SK-N-SH (cell line): ENCODE measurements around the gene ASMTL. TPM values are rescaled to one million over a fixed set of nuclear protein-coding genes. Genes with fewer than 3 reads are reported as not detected.

ENCODE experiments used
- CTCF ChIA-PET: fragments of 300-600, 350-600 bp; formaldehyde crosslinking; extraction: SDS; loops from one replicate; lab custom pipeline; 2021; lab: Yijun Ruan, JAX
- POLR2A ChIA-PET: fragments of 350-600 bp; sonication (Branson Sonifier 250); formaldehyde crosslinking; extraction: SDS; loops from one replicate; lab custom pipeline; 2020; ENCODE audit warnings: antibody characterized with exemption, inconsistent platforms; lab: Yijun Ruan, JAX
- DNase-seq: peaks from one replicate; pipeline ENCODE4 v3.0.0; 2012
- H2AFZ ChIP-seq: fragments of 200-600 bp; sonication (generic); 2 replicates; pipeline ENCODE4 v1.8.1; 2016; ENCODE audit warnings: antibody characterized with exemption, mild to moderate bottlenecking, low read depth
- H3F3A ChIP-seq: fragments of 200-600 bp; sonication (generic); replicated peaks from 2 replicates; pipeline ENCODE3; 2016; ENCODE audit warnings: antibody characterized with exemption, mild to moderate bottlenecking; ENCODE audit not compliant: insufficient read depth
- H3K27ac ChIP-seq, 2 experiments: fragments of 200-500 bp in 1 of 2; fragments of 200-600 bp in 1 of 2; sonication (Bioruptor generic) in 1 of 2; sonication (generic), shearing (Covaris generic) in 1 of 2; 2 replicates each; pipeline versions ENCODE4 v1.5.1 to v1.6.1; 2014 to 2016; ENCODE audit warnings: low read depth in 2 of 2, inconsistent platforms in 1 of 2, low read length in 1 of 2, mild to moderate bottlenecking in 1 of 2, mixed read lengths in 1 of 2
- H3K27me3 ChIP-seq: fragments of 200-600 bp; sonication (generic), shearing (Covaris generic); 2 replicates; pipeline ENCODE4 v1.6.1; 2016; ENCODE audit warnings: mixed run types; ENCODE audit not compliant: insufficient read depth
- H3K36me3 ChIP-seq, 2 experiments: fragments of 200-500 bp in 1 of 2; fragments of 200-600 bp in 1 of 2; sonication (Bioruptor generic) in 1 of 2; sonication (generic) in 1 of 2; replicated peaks in 1 of 2; 2 replicates each; pipeline versions ENCODE3 to v1.5.1; 2014 to 2016; ENCODE audit warnings: low read length in 1 of 2, mild to moderate bottlenecking in 1 of 2; ENCODE audit not compliant: insufficient read depth in 2 of 2, control insufficient read depth in 1 of 2
- H3K4me1 ChIP-seq, 2 experiments: fragments of 200-500 bp in 1 of 2; fragments of 200-600 bp in 1 of 2; sonication (Bioruptor generic) in 1 of 2; sonication (generic), shearing (Covaris generic) in 1 of 2; 2 replicates each; pipeline versions ENCODE4 v1.5.1 to v1.6.1; 2014 to 2016; ENCODE audit warnings: low read depth in 1 of 2, low read length in 1 of 2, mixed run types in 1 of 2; ENCODE audit not compliant: insufficient read depth in 2 of 2, control insufficient read depth in 1 of 2
- H3K4me2 ChIP-seq: fragments of 200-600 bp; sonication (generic), shearing (Covaris generic); 2 replicates; pipeline ENCODE4 v1.6.1; 2017; ENCODE audit warnings: mixed run types
- H3K4me3 ChIP-seq, 2 experiments: fragments of 200-500 bp in 1 of 2; fragments of 200-600 bp in 1 of 2; sonication (Bioruptor generic) in 1 of 2; sonication (generic), shearing (Covaris generic) in 1 of 2; 2 replicates each; pipeline versions ENCODE4 v1.5.1 to v1.8.1; 2014 to 2016; ENCODE audit warnings: low read depth in 2 of 2, inconsistent platforms in 1 of 2, low read length in 1 of 2, mild to moderate bottlenecking in 1 of 2, mixed read lengths in 1 of 2, moderate library complexity in 1 of 2
- H3K79me2 ChIP-seq: fragments of 200-600 bp; sonication (generic); 2 replicates; pipeline ENCODE4 v1.8.1; 2017; ENCODE audit warnings: mild to moderate bottlenecking; ENCODE audit not compliant: insufficient read depth
- H3K9ac ChIP-seq: fragments of 200-600 bp; sonication (generic); 2 replicates; pipeline ENCODE4 v1.6.1; 2017; ENCODE audit warnings: mixed run types
- H3K9me2 ChIP-seq: fragments of 200-600 bp; sonication (generic); 2 replicates; pipeline ENCODE4 v1.6.1; 2017; ENCODE audit warnings: mixed run types
- H3K9me3 ChIP-seq: fragments of 200-600 bp; sonication (generic); 2 replicates; pipeline ENCODE4 v1.6.1; 2017; ENCODE audit warnings: mixed run types, mild to moderate bottlenecking, moderate library complexity
- H4K20me1 ChIP-seq: fragments of 200-600 bp; sonication (generic); 2 replicates; pipeline ENCODE4 v1.6.1; 2017; ENCODE audit warnings: mild to moderate bottlenecking, mixed run types; ENCODE audit not compliant: insufficient read depth
- CHD2 ChIP-seq: fragments of 150-350 bp; IDR thresholded peaks from 2 replicates; pipeline ENCODE4 v1.6.1; 2018; ENCODE audit warnings: low read length; ENCODE audit not compliant: partially characterized antibody
- FOXJ3 ChIP-seq: sonication (generic); formaldehyde crosslinking; IDR thresholded peaks from 2 replicates; pipeline ENCODE4 v1.5.1; 2020; ENCODE audit warnings: mild to moderate bottlenecking, missing genetic modification reagents
- FOXM1 ChIP-seq: IDR thresholded peaks from 2 replicates; pipeline ENCODE4 v1.4.0; 2012; ENCODE audit warnings: low read depth, mild to moderate bottlenecking
- GABPA ChIP-seq: IDR thresholded peaks from 2 replicates; pipeline ENCODE4 v1.4.0; 2012; ENCODE audit warnings: low read depth, mild to moderate bottlenecking
- MEF2A ChIP-seq: IDR thresholded peaks from 2 replicates; pipeline ENCODE4 v1.4.0; 2012; ENCODE audit warnings: low read depth, borderline replicate concordance
- NFIC ChIP-seq: IDR thresholded peaks from 2 replicates; pipeline ENCODE4 v1.4.0; 2012; ENCODE audit warnings: borderline replicate concordance
- NRF1 ChIP-seq: IDR thresholded peaks from 2 replicates; pipeline ENCODE4 v1.6.1; 2012; ENCODE audit warnings: low read depth, mild to moderate bottlenecking, low read length
- POLR2AphosphoS5 ChIP-seq: IDR thresholded peaks from 2 replicates; pipeline ENCODE4 v1.6.1; 2012; ENCODE audit warnings: low read depth, low read length
- SMC3 ChIP-seq: IDR thresholded peaks from 2 replicates; pipeline ENCODE4 v1.6.1; 2012; ENCODE audit warnings: low read depth, low read length, improper control_type of control experiment
- TAF1 ChIP-seq: IDR thresholded peaks from 2 replicates; pipeline ENCODE4 v1.6.1; 2012; ENCODE audit warnings: low read depth, mild to moderate bottlenecking, low read length, moderate library complexity, borderline replicate concordance
- YY1 ChIP-seq: IDR thresholded peaks from 2 replicates; pipeline ENCODE4 v1.4.0; 2012; ENCODE audit warnings: low read depth, mild to moderate bottlenecking
- WGBS: methylation state at CpG from one replicate; pipeline ENCODE4 v1.1.6; 2017; ENCODE audit warnings: low lambda C conversion rate; 5-methylcytosine and 5-hydroxymethylcytosine counted together
- polyA plus RNA-seq, 3 experiments: library from polyadenylated mRNA; depleted of rRNA; stranded (reverse); fragments of >200 nt; gene quantifications; 2 replicates each; pipeline ENCODE4 v1.2.3, GENCODE V29; 2012
- TF ChIP-seq, protein P1 (sequence below): IDR thresholded peaks from 2 replicates; pipeline ENCODE4 v1.4.0; 2012; ENCODE audit warnings: low read depth, borderline replicate concordance
- TF ChIP-seq, protein P2 (sequence below): fragments of 150-350 bp; IDR thresholded peaks from 2 replicates; pipeline ENCODE4 v1.6.1; 2016; ENCODE audit warnings: mild to moderate bottlenecking, low read depth, low read length
- TF ChIP-seq, protein P3 (sequence below): IDR thresholded peaks from 2 replicates; pipeline ENCODE4 v1.4.0; 2012; ENCODE audit warnings: low read depth, borderline replicate concordance
- TF ChIP-seq, protein P4 (sequence below): IDR thresholded peaks from 2 replicates; pipeline ENCODE4; 2012
- TF ChIP-seq, protein P5 (sequence below): IDR thresholded peaks from 2 replicates; pipeline ENCODE4 v1.4.0; 2012; ENCODE audit warnings: low read depth

The ASMTL gene
- polyA plus RNA-seq, 1 of the 3 experiments (the other 2 are of a cell fraction) = 37.7 TPM

DNA sequence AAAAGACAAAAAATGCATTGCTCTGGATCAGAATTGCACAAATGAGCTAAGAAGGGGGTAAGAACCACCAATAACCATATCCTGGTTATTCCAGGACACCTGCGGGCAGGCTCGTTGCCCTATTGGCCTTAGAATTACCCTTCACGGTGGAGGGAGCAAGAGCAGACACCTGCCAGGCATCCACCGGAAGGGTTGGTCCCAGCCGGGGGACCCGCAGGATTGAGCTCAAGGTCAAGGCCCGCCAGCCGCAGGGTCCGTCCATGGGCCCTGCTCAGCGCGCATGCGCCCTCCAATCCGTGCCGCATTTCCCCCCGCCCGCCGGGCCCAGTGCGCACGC, 61.4 kb downstream of the ASMTL start:
- no peak overlapping the region for H2AFZ ChIP-seq
- peaks cover 34 to 49% of the 10 kb centered on the region in 2 experiments for H3K36me3 ChIP-seq
- peaks cover 14% of the 10 kb centered on the region for H3F3A ChIP-seq
- H3K9me3 ChIP-seq = no peaks in the 10 kb centered on the region
- H3K4me1 ChIP-seq = peaks cover 7 to 21% of the 10 kb centered on the region in 2 experiments; a peak in 2 of 4 replicates
- TF ChIP-seq NRF1 = peak; percentile 80
- no peak for TF ChIP-seq TAF1
- no peak for TF ChIP-seq SMC3
- TF ChIP-seq, protein P1, sequence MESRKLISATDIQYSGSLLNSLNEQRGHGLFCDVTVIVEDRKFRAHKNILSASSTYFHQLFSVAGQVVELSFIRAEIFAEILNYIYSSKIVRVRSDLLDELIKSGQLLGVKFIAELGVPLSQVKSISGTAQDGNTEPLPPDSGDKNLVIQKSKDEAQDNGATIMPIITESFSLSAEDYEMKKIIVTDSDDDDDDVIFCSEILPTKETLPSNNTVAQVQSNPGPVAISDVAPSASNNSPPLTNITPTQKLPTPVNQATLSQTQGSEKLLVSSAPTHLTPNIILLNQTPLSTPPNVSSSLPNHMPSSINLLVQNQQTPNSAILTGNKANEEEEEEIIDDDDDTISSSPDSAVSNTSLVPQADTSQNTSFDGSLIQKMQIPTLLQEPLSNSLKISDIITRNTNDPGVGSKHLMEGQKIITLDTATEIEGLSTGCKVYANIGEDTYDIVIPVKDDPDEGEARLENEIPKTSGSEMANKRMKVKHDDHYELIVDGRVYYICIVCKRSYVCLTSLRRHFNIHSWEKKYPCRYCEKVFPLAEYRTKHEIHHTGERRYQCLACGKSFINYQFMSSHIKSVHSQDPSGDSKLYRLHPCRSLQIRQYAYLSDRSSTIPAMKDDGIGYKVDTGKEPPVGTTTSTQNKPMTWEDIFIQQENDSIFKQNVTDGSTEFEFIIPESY = no peak
- ChIA-PET CTCF (no interaction called here), POLR2A (no interaction called here)
- H3K9me2 ChIP-seq = no peaks in the 10 kb centered on the region
- peaks cover 83% of the 10 kb centered on the region for H3K79me2 ChIP-seq
- H3K27ac ChIP-seq = peak overlapping the region; percentile 94 to 95; a peak in 3 of 4 replicates
- DNase-seq = peak; percentile 97
- peak overlapping the region; percentile 99 for H3K4me2 ChIP-seq
- peak overlapping the region; percentile 96 for H3K9ac ChIP-seq
- peak overlapping the region; percentile 79 to 81 for H3K4me3 ChIP-seq
- 0% methylated on average over 7 of the region's 19 CpGs for WGBS
- H3K27me3 ChIP-seq = no peaks in the 10 kb centered on the region
- peaks cover 51% of the 10 kb centered on the region for H4K20me1 ChIP-seq

DNA sequence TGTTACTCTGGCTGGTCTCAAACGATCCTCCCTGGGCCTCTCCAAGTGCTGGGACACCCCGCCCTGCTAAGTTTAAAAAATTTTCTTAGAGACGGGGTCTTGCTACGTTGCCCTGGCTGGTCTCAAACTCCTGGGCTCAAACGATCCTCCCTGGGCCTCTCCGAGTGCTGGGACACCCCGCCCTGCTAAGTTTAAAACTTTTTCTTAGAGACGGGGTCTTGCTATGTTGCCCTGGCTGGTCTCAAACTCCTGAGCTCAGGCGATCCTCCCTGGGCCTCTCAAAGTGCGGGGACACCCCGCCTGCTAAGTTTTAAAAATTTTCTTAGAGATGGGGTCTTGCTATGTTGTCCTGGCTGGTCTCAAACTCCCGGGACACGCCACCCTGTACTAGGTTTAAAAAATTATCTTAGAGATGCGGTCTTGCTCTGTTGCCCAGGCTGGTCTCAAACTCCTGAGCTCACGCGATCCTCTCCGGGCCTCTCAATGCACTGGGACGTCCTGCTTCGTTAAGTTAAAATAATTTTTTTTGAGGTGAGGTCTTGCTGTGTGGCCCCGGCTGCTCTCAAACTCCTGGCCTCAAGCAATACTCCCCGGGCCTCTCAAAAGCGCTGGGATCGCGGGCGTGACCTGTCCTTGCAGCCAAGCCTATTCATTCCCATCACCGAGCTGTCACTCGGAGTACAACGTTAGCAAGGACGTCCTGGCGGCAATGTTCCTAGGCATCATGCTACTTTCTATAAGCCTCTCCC, 61.9 kb downstream of the ASMTL start:
- ChIA-PET CTCF (no interaction called here), POLR2A (no interaction called here)
- Histone ChIP-seq H3K27me3 (no peaks in the 10 kb centered on the region), H3K27ac (peak overlapping the region; percentile 94 to 95; a peak in 3 of 4 replicates), H3K4me1 (peaks cover 7 to 21% of the 10 kb centered on the region in 2 experiments; a peak in 2 of 4 replicates), H3K79me2 (peaks cover 78% of the 10 kb centered on the region), H3K9me3 (no peaks in the 10 kb centered on the region), H3F3A (peaks cover 19% of the 10 kb centered on the region), H3K4me3 (peak overlapping the region; percentile 79 to 81), H3K4me2 (peak overlapping the region; percentile 99), H3K9ac (peak overlapping the region; percentile 96), H4K20me1 (peaks cover 57% of the 10 kb centered on the region), H2AFZ (no peak overlapping the region), H3K36me3 (peaks cover 39 to 54% of the 10 kb centered on the region in 2 experiments), H3K9me2 (no peaks in the 10 kb centered on the region)
- no peak for DNase-seq
- 41% methylated on average over 30 of the region's 30 CpGs for WGBS
- TF ChIP-seq, protein P2, sequence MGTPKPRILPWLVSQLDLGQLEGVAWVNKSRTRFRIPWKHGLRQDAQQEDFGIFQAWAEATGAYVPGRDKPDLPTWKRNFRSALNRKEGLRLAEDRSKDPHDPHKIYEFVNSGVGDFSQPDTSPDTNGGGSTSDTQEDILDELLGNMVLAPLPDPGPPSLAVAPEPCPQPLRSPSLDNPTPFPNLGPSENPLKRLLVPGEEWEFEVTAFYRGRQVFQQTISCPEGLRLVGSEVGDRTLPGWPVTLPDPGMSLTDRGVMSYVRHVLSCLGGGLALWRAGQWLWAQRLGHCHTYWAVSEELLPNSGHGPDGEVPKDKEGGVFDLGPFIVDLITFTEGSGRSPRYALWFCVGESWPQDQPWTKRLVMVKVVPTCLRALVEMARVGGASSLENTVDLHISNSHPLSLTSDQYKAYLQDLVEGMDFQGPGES = no peak
- TF ChIP-seq, protein P3, sequence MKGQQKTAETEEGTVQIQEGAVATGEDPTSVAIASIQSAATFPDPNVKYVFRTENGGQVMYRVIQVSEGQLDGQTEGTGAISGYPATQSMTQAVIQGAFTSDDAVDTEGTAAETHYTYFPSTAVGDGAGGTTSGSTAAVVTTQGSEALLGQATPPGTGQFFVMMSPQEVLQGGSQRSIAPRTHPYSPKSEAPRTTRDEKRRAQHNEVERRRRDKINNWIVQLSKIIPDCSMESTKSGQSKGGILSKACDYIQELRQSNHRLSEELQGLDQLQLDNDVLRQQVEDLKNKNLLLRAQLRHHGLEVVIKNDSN = no peak
- TF ChIP-seq FOXJ3 (CRISPR knock-in tag) (no peak), POLR2AphosphoS5 (no peak), TAF1 (no peak), NFIC (no peak), YY1 (no peak), FOXM1 (no peak), CHD2 (no peak), MEF2A (no peak), NRF1 (no peak), GABPA (no peak), SMC3 (no peak)
- TF ChIP-seq, protein P4, sequence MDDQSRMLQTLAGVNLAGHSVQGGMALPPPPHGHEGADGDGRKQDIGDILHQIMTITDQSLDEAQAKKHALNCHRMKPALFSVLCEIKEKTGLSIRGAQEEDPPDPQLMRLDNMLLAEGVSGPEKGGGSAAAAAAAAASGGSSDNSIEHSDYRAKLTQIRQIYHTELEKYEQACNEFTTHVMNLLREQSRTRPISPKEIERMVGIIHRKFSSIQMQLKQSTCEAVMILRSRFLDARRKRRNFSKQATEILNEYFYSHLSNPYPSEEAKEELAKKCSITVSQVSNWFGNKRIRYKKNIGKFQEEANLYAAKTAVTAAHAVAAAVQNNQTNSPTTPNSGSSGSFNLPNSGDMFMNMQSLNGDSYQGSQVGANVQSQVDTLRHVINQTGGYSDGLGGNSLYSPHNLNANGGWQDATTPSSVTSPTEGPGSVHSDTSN = no peak
- TF ChIP-seq, protein P5, sequence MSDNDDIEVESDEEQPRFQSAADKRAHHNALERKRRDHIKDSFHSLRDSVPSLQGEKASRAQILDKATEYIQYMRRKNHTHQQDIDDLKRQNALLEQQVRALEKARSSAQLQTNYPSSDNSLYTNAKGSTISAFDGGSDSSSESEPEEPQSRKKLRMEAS = no peak
